GM19328 (cell line): ENCODE results near the gene MEPCE.

ENCODE experiments used
- ATAC-seq: cut with Tn5 transposase; IDR thresholded peaks from one replicate; pipeline ENCODE4 v1.9.1; 2021; ENCODE audit warnings: mild to moderate bottlenecking, moderate library complexity; ENCODE audit not compliant: unreplicated experiment

Gene MEPCE

GRCh38 chr7:100456562-100456961 is 26.9 kb downstream of the MEPCE start:
- ATAC-seq: no peak

- ATAC-seq: no peak
These were observed 27.4 kb downstream of the MEPCE start for GRCh38 chr7:100457033-100457432.

DNA sequence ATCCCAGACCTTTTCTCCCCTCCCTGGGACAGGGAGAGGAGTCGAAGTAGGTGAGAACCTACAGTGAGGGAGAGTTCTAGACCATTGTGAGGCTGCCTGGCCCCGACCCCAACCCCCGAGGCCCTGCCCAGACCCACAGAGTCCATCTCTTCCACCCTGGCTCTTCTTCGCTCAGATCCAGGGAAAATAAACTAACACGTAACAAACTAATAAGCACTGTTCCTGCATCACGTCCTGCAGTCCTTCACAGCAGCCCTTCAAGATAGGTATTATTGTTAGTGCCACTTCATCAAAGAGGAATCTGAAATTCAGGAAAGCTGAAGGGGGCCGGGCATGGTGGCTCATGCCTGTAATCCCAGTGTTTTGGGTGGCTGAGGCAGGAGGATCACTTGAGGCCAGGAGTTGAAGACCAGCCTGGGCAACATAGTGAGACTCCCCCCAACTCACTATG is 34.6 kb downstream of the MEPCE start, which contains the start of gene SPACDR:
TSS of gene SPACDR (minus strand) at position 51 of the 451 bp plus-strand sequence. CDS start 235 bp downstream, outside the sequence.
- ATAC-seq: no peak

GRCh38 chr7:100464791-100465190 is 35.2 kb downstream of the MEPCE start:
- no peak for ATAC-seq

- no peak for ATAC-seq
These were observed 35.7 kb downstream of the MEPCE start for GRCh38 chr7:100465299-100465698.

- ATAC-seq: no peak
These were observed 36.2 kb downstream of the MEPCE start for GRCh38 chr7:100465702-100466311.

DNA sequence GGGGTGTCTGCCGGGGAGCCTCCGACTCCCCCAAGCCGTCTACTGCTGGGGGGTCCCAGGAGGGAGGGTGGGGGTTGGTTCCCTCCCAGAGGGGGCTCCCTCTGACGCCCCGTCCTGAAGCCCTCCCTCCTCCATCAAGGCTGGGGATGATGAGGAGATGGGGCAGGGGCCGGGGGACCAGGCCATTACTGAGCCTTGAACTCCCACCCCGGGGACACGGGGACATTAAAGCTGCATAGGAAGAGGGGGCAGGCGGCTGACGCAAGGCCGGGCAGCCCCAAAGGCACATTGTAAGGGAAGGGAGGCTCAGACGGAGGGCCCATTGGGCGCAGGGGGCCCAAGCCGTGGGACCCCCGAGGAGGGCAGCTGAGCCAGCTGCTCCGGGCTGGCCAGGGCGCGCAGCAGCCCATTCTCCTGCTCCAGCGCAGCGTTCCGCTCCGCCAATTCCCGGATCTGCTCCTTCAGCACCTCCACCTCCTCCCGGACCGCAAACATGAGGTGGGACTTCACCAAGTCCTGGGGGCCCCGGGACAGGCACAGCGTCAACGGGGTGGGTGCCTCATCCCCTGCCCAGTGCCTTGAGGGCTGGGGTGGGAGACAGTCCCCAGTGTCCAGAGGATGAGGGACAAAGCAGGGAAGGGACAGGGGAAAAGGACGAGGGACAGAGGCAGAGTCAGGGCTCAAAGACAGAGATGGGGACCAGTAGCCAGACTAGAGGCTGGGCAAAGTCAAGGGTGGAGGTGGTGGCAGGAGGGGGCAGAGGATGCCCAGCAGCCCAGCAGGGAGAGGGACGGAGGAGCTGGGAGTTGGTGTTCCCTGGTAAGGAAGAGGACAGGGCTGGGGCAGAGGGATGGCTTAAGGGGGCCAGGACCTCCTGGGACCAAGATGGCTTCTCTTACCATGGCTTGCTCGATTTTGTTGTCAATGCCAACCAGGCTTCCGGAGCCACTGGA is 37.3 kb downstream of the MEPCE start:
- no peak for ATAC-seq

- no peak for ATAC-seq
These were observed 38.2 kb downstream of the MEPCE start for GRCh38 chr7:100467638-100468373.

GRCh38 chr7:100469227-100470044 is 39.8 kb downstream of the MEPCE start:
- ATAC-seq: no peak

DNA sequence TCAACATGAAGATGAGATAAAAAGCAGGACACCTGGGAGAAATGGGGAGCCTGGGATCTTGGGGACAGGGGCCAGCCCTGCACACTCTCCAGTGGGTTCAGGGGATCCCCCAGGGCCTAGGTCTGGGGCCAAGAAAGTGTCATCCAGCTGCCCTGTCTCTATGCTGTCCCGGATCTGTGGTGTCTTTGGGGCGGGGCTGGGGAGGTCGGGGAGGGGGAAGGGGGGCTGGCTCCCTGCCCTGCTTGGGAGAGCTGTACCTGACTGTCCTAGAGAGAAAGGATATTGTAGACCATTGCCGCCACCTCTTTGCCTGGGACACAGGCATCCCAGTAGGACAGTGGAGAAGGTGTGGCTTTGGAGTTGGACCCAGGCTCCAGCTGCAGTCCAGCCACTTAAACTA is 41.4 kb downstream of the MEPCE start:
- ATAC-seq: no peak

DNA sequence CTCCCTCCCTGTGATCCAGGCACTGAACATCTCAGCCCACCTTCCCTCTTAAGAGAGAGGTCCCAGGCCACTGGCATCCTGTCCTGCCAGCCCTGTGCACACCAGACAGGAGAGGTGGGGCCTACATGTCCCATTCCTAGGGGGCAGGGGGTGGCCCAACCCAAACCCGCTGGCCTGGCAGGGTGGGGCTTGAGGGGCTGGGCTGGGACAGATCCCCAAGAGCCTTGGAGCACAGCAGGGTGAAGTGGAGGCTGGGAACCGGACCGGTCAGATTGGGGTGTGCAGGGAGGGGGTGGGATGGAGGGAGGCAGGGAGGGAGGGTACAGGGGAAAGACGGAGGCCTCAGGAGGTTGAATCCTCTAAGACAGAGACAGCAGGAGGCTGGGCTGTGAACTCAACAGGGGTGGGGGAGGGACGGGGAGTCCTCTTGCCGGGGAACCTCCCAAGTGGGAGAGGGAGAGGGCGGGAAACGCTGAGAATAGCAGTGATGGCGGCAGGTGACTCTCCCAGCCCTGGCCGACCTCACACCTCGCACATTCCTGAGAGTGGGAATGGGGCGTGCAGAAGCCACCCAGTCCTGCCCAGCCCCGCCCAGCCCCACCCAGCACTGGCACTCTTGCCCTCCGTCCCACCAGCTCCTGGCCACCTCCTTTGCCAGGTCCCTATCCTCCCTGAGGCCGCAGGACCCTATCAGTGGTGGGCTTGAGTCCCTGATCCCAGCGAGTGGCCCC is 42.7 kb downstream of the MEPCE start:
- ATAC-seq: no peak

DNA sequence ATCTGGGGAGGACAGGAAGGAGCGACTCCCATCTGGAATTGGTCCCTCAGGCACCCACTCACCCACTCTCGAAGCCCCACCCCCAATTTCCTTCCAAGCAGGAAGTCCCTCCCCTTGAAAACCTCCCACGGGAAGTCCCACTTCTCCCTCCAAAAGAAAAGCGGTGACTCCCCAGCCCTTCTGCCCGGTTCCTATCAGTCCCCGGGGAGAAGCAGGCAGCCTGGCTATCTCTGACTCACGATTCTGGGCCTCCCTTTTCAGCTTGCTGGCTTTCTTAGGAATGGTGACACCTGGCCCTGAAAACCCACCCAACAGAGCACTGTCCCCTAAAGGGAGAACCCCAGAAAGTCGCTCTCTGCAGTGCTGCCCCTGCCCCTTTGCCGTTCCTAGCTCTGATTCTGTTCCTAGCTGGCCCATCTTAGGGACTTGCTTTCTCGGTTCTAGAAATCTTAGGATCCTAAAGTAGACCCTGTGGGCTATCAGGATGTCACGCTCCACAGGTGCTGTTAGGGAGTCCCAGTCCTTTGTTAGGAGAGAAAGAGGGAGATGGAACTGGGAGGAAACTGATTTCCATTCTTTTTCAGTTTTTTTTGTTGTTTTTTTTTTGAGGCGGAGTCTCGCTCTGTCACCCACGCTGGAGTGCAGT is 43.3 kb downstream of the MEPCE start:
- no peak for ATAC-seq

GRCh38 chr7:100475549-100475948 is 45.9 kb downstream of the MEPCE start:
- no peak for ATAC-seq

GRCh38 chr7:100476101-100476780 is 46.6 kb downstream of the MEPCE start:
- ATAC-seq: no peak

DNA sequence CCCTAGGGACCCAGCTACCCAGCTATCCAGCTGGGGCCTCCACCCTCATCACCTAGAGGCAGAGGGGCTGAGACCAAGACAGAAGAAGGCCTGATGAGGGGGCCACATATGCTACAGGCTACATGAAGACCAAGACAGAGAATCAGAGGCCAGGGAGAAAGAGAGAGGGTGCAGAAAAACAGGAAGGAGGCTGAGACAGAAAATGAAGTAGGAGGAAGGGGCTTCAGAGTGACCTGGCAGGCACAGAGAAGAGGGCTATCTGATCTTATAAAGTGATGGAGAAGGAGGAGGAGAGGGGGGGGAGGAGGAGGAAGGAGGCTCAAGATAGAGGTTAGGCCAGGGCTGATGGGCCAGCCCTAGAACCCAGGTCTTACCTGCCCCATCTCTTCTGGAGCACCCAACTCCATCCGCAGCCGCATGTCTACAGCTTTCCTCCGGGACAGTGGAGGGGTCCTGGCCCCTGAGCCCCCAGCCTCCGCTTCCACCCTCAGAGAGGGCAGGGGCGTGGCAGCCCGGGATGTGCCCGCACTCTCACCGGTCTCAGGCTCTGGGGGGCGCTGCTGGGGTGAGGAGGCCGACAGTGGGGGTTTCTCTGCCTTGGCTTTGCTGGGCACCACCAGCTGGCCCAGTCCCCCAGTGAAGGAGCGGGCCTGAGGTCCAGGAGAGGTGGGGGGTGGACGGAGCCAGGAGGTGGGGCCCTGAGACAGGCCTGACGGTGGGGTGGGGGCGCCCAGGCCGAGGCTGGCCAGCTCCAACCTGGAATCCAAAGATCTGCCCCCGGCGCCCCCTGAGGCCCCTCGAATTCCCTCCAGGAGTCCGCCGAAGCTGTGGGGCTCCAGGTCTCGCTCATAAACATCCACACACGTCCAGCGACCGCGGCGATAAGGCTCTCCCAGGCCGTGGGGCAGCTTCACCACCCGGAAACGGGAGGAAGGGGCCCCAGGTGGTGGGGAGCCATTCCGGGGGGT is 47.6 kb downstream of the MEPCE start:
- ATAC-seq: no peak

- no peak for ATAC-seq
These were observed 48.2 kb downstream of the MEPCE start for GRCh38 chr7:100477871-100478267.

GRCh38 chr7:100478958-100479660 is 49.5 kb downstream of the MEPCE start, which contains the start of gene TSC22D4:
TSS of gene TSC22D4 (minus strand) at chr7:100479214. CDS start at chr7:100478038, 1,176 bp downstream.
- ATAC-seq: peak; percentile 42
